SK-N-SH treated with all-trans-retinoic acid at 6 μM for 48 hours (cell line): ENCODE results near the gene GRK2.
A peak's percentile ranks its signal among the peaks of the same experiment; 100 is the strongest.

Source experiments
- ATAC-seq: fragments of 200-7000 bp; cut with Tn5 transposase; 3 replicates; pipeline ENCODE4 v1.9.1; 2020; ENCODE audit warnings: mild to moderate bottlenecking, moderate library complexity
- ARNTL ChIP-seq: fragments of 450-650 bp; formaldehyde crosslinking; IDR thresholded peaks from 2 replicates; pipeline ENCODE4 v1.5.0; 2020; ENCODE audit warnings: low read depth, mild to moderate bottlenecking, moderate library complexity, borderline replicate concordance
- BACH2 ChIP-seq: fragments of 250-450 bp; sonication (Bioruptor Pico); IDR thresholded peaks from 2 replicates; pipeline ENCODE4 v1.9.0; 2021; ENCODE audit warnings: mild to moderate bottlenecking, borderline replicate concordance
- CSRNP3 ChIP-seq: fragments of 250-450 bp; sonication (Bioruptor Pico); IDR thresholded peaks from 2 replicates; pipeline ENCODE4 v1.5.1; 2021; ENCODE audit warnings: mild to moderate bottlenecking, moderate library complexity
- ESRRG ChIP-seq: fragments of 250-450 bp; sonication (Bioruptor Pico); IDR thresholded peaks from 2 replicates; pipeline ENCODE4 v1.6.1; 2021; ENCODE audit warnings: mild to moderate bottlenecking
- ISL1 ChIP-seq: fragments of 250-450 bp; sonication (Bioruptor Pico); IDR thresholded peaks from 2 replicates; pipeline ENCODE4 v2.1.2; 2022; ENCODE audit warnings: mild to moderate bottlenecking, moderate library complexity
- OSR1 ChIP-seq: fragments of 250-450 bp; sonication (Bioruptor Pico); IDR thresholded peaks from 2 replicates; pipeline ENCODE4 v1.8.0; 2022; ENCODE audit warnings: moderate library complexity, mild to moderate bottlenecking, inconsistent platforms
- RARB ChIP-seq: fragments of 250-450 bp; sonication (Bioruptor Pico); IDR thresholded peaks from 2 replicates; pipeline ENCODE4 v1.8.0; 2021; ENCODE audit warnings: mild to moderate bottlenecking, moderate library complexity
- SNAI2 ChIP-seq: fragments of 250-450 bp; sonication (Bioruptor Pico); IDR thresholded peaks from 2 replicates; pipeline ENCODE4 v1.5.0; 2020; ENCODE audit warnings: mild to moderate bottlenecking, moderate library complexity
- TCF4 ChIP-seq: fragments of 250-450 bp; sonication (Bioruptor Pico); IDR thresholded peaks from 2 replicates; pipeline ENCODE4 v1.8.0; 2021; ENCODE audit warnings: mild to moderate bottlenecking, moderate library complexity, borderline replicate concordance
- TOX ChIP-seq: fragments of 250-450 bp; sonication (Bioruptor Pico); IDR thresholded peaks from 2 replicates; pipeline ENCODE4 v1.8.0; 2021; ENCODE audit warnings: mild to moderate bottlenecking, moderate library complexity, borderline replicate concordance
- TSHZ2 ChIP-seq: fragments of 250-450 bp; sonication (Bioruptor Pico); IDR thresholded peaks from 2 replicates; pipeline ENCODE4 v1.5.0; 2020; ENCODE audit warnings: mild to moderate bottlenecking, moderate library complexity
- ZC3H10 ChIP-seq: fragments of 250-450 bp; sonication (Bioruptor Pico); IDR thresholded peaks from 2 replicates; pipeline ENCODE4 v1.5.1; 2021; ENCODE audit warnings: mild to moderate bottlenecking, moderate library complexity
- ZFP3 ChIP-seq: fragments of 250-450 bp; sonication (Bioruptor Pico); IDR thresholded peaks from 2 replicates; pipeline ENCODE4 v1.5.0; 2020; ENCODE audit warnings: mild to moderate bottlenecking, moderate library complexity
- ZFP30 ChIP-seq: fragments of 450-650 bp; formaldehyde crosslinking; IDR thresholded peaks from 2 replicates; pipeline ENCODE4 v1.5.0; 2022; ENCODE audit warnings: mild to moderate bottlenecking, moderate library complexity
- ZNF565 ChIP-seq: fragments of 450-650 bp; formaldehyde crosslinking; conservative IDR thresholded peaks from 2 replicates; pipeline ENCODE4 v1.5.0; 2020; ENCODE audit warnings: low read depth, mild to moderate bottlenecking, moderate library complexity
- TF ChIP-seq, protein P1 (sequence below): fragments of 250-450 bp; sonication (Bioruptor Pico); IDR thresholded peaks from 2 replicates; pipeline ENCODE4 v1.8.0; 2020; ENCODE audit warnings: mild to moderate bottlenecking, moderate library complexity, borderline replicate concordance
- TF ChIP-seq, protein P2 (sequence below): fragments of 250-450 bp; sonication (Bioruptor Pico); IDR thresholded peaks from 2 replicates; pipeline ENCODE4 v1.8.0; 2021; ENCODE audit warnings: low read depth, mild to moderate bottlenecking, moderate library complexity, borderline replicate concordance

GRK2 gene

DNA sequence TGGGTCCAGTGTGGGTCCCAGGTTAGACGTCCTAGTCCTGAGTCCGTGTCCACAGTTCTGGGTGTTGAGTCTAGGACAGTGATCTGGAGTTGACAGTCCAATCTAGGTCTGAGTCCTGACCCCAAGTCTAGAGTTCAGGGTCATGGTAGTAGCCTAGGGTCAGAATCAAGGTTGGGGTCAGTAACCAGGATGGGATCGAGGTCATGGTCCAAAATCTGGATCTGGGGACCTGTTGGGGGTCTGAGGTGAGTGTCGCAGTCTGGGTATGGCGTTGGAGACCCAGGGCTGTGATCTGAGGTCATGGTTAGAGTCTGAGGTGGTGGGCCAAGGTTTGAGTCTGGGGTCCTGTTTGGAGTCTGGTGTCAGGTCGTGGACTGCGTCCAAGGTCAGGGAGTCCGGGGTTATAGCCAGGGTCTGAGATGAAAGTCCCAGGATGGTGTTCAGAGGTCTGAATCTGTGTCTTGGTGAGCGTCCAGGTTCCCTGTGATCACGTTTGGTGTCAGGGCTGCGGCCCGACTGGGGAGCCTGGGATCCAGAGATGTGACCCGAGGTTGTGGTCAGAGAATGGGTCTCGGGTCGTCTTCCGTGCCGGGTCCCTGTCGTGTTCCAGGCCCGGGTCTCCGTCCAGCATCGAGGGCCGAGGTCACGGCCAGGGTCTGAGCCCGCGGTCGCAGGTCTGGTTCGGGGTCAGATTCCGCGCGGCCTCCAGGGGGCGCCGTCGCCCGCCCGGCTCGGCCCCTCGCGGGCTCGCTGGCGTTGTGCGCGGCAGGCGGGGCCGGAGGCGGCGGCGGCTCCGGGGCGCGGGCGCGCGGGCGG, 432 bp upstream of the GRK2 start:
- TF ChIP-seq ZNF565 (CRISPR knock-in tag) (no peak), BACH2 (CRISPR knock-in tag) (no peak), ZFP3 (CRISPR knock-in tag) (no peak), OSR1 (CRISPR knock-in tag) (no peak), ZC3H10 (CRISPR knock-in tag) (no peak), ESRRG (no peak), ARNTL (CRISPR knock-in tag) (no peak), ZFP30 (no peak)
- TF ChIP-seq, protein P1, sequence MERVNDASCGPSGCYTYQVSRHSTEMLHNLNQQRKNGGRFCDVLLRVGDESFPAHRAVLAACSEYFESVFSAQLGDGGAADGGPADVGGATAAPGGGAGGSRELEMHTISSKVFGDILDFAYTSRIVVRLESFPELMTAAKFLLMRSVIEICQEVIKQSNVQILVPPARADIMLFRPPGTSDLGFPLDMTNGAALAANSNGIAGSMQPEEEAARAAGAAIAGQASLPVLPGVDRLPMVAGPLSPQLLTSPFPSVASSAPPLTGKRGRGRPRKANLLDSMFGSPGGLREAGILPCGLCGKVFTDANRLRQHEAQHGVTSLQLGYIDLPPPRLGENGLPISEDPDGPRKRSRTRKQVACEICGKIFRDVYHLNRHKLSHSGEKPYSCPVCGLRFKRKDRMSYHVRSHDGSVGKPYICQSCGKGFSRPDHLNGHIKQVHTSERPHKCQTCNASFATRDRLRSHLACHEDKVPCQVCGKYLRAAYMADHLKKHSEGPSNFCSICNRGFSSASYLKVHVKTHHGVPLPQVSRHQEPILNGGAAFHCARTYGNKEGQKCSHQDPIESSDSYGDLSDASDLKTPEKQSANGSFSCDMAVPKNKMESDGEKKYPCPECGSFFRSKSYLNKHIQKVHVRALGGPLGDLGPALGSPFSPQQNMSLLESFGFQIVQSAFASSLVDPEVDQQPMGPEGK: no peak
- peak; percentile 53 for ATAC-seq

- ATAC-seq: no peak
- TF ChIP-seq ZC3H10 (CRISPR knock-in tag) (no peak), OSR1 (CRISPR knock-in tag) (no peak)
These were observed 1.2 kb downstream of the GRK2 start for GRCh38 chr11:67267188-67268080.

DNA sequence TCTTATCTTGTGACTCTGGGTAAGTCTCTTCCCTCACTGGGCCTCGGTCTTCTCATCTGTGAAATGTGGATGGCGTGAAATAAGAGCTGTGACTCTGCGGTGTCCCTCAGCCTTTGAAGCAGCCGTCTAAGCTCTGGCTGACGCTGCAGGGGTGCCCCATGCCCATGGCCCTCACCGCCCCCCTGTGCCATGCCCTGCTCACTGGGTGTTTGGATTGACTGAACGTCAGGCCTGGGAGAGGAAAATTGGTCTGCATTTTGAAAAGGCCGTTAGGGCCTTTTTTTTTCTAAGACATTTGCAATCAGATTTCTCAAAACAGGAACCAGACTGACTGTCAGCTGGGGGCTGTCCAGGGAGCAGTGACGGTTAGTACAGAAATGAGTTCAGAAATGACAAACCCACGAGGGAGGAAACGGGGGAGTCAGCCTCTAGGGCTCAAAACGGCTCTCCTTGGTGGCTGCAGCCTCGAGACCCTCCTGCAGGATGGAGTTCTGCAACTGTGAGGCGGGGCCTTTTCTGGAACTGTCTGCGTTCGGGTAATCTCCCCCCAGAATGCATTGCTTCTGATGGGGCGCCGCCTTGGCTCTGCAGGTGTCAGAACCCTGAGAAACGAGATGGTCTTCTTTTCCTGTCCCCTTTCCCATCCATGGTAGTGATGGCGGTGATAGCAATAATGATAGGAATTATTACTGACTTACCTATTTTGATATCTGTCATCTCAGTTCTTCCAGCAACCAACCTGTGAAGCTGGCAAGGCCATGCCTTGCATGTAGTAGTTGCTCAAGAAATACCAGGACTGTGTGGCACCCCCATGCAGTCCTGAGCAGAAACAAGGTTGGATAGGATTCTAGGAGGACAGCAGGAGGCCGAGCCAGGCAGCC, 2.0 kb downstream of the GRK2 start:
- ATAC-seq: no peak
- TF ChIP-seq, protein P1: no peak
- no peak for TF ChIP-seq ISL1 (CRISPR knock-in tag)
- no peak for TF ChIP-seq ZNF565 (CRISPR knock-in tag)
- no peak for TF ChIP-seq ZC3H10 (CRISPR knock-in tag)
- TF ChIP-seq SNAI2 (CRISPR knock-in tag): no peak
- TF ChIP-seq, protein P2, sequence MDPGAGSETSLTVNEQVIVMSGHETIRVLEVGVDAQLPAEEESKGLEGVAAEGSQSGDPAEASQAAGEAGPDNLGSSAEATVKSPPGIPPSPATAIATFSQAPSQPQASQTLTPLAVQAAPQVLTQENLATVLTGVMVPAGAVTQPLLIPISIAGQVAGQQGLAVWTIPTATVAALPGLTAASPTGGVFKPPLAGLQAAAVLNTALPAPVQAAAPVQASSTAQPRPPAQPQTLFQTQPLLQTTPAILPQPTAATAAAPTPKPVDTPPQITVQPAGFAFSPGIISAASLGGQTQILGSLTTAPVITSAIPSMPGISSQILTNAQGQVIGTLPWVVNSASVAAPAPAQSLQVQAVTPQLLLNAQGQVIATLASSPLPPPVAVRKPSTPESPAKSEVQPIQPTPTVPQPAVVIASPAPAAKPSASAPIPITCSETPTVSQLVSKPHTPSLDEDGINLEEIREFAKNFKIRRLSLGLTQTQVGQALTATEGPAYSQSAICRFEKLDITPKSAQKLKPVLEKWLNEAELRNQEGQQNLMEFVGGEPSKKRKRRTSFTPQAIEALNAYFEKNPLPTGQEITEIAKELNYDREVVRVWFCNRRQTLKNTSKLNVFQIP: no peak
- no peak for TF ChIP-seq RARB (CRISPR knock-in tag)
- no peak for TF ChIP-seq TOX (CRISPR knock-in tag)
- TF ChIP-seq TCF4 (CRISPR knock-in tag): no peak
- no peak for TF ChIP-seq TSHZ2 (CRISPR knock-in tag)

DNA sequence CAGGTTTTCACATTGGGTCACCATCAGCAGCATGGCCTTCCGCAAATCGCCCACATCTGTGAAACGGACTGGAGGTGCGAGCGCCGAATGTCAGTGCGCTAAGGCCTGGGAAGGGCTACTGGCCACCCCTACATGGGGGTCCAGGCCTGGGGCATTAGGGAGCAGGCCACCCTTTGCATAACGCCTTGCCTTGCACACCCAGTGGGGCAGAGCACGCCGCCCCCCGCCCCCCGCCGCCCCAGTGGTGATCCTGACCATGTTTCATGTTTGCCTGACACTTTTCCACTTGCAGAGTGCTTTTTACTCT, 2.6 kb downstream of the GRK2 start:
- ATAC-seq: no peak
- TF ChIP-seq TOX (CRISPR knock-in tag): no peak
- no peak for TF ChIP-seq ZFP30
- no peak for TF ChIP-seq TSHZ2 (CRISPR knock-in tag)
- TF ChIP-seq CSRNP3 (CRISPR knock-in tag): no peak
- TF ChIP-seq ZC3H10 (CRISPR knock-in tag): no peak
- no peak for TF ChIP-seq TCF4 (CRISPR knock-in tag)
- no peak for TF ChIP-seq ISL1 (CRISPR knock-in tag)
- TF ChIP-seq RARB (CRISPR knock-in tag): no peak
- TF ChIP-seq SNAI2 (CRISPR knock-in tag): no peak
- no peak for TF ChIP-seq ZNF565 (CRISPR knock-in tag)
